Measurements from ENCODE around the gene RRAS.
A peak's percentile ranks its signal among the peaks of the same experiment; 100 is the strongest.

The RRAS gene

DNA sequence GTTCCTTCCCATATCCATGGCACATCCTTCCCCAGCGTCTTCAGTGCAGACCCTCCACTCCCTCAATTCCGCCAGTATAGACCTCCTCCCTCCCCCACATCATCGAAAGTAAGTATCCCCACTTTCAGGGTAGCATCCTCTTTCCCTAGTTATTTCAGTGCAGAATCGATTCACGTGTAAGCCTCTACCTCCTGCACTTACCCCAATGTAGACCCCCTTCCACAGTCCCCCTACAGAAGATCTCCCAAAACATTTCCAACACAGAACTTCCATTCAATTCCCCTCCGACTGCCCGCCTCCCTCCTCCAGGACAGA lies 25.1 kb upstream of the RRAS start:
- H3K4me3 ChIP-seq (ENCODE audit: insufficient read depth, low read length, poor library complexity, severe bottlenecking): peak overlapping the region; percentile 96
- H2AFZ ChIP-seq (ENCODE audit: low read depth, low read length, severe bottlenecking): no peak overlapping the region
- H3K9me3 ChIP-seq (ENCODE audit: insufficient read depth, low read length): no peaks in the 10 kb centered on the region
- peaks cover 44% of the 10 kb centered on the region for H3K79me2 ChIP-seq (ENCODE audit: insufficient read depth, low read length)
- no peaks in the 10 kb centered on the region for H3K27me3 ChIP-seq (ENCODE audit: low read length)
- H3K27ac ChIP-seq (ENCODE audit: low read depth, low read length): peak overlapping the region; percentile 90
- H3K4me2 ChIP-seq (ENCODE audit: low read depth, low read length, poor library complexity, severe bottlenecking): peak overlapping the region; percentile 80
- 0 out of 2 replicates have a peak, but pooled peaks cover 4% of the 10 kb centered on the region for H3F3A ChIP-seq (ENCODE audit: insufficient read depth)
- H3K36me3 ChIP-seq (ENCODE audit: low read length): 0 out of 2 replicates have a peak, but pooled peaks cover 2% of the 10 kb centered on the region
- TF ChIP-seq CTCF (IDR thresholded peaks at IDR 0.05; ENCODE audit: insufficient read depth, low read length, poor library complexity, severe bottlenecking) (no peak), EZH2phosphoT487 (conservative IDR thresholded peaks at IDR 0.05; ENCODE audit: low read length) (no peak)
- no peaks in the 10 kb centered on the region for H3K9me2 ChIP-seq (replicated peaks; ENCODE audit: insufficient read depth, low read length)
- peak overlapping the region; percentile 90 for H3K9ac ChIP-seq (ENCODE audit: low read length)
- no peaks in the 10 kb centered on the region for H4K20me1 ChIP-seq (ENCODE audit: low read depth, low read length)

GRCh38 chr19:49664171-49665035 lies 24.5 kb upstream of the RRAS start:
- H3K79me2 ChIP-seq (ENCODE audit: insufficient read depth, low read length): peaks cover 44% of the 10 kb centered on the region
- TF ChIP-seq EZH2phosphoT487 (conservative IDR thresholded peaks at IDR 0.05; ENCODE audit: low read length) (no peak), CTCF (IDR thresholded peaks at IDR 0.05; ENCODE audit: insufficient read depth, low read length, poor library complexity, severe bottlenecking) (no peak)
- H2AFZ ChIP-seq (ENCODE audit: low read depth, low read length, severe bottlenecking): no peak overlapping the region
- peak overlapping the region; percentile 90 for H3K9ac ChIP-seq (ENCODE audit: low read length)
- H4K20me1 ChIP-seq (ENCODE audit: low read depth, low read length): no peaks in the 10 kb centered on the region
- H3K9me3 ChIP-seq (ENCODE audit: insufficient read depth, low read length): no peaks in the 10 kb centered on the region
- H3K27me3 ChIP-seq (ENCODE audit: low read length): no peaks in the 10 kb centered on the region
- H3K4me2 ChIP-seq (ENCODE audit: low read depth, low read length, poor library complexity, severe bottlenecking): peak overlapping the region; percentile 80
- H3K36me3 ChIP-seq (ENCODE audit: low read length): 0 out of 2 replicates have a peak, but pooled peaks cover 3% of the 10 kb centered on the region
- H3F3A ChIP-seq (ENCODE audit: insufficient read depth): 0 out of 2 replicates have a peak, but pooled peaks cover 5% of the 10 kb centered on the region
- peak overlapping the region; percentile 96 for H3K4me3 ChIP-seq (ENCODE audit: insufficient read depth, low read length, poor library complexity, severe bottlenecking)
- peak overlapping the region; percentile 90 for H3K27ac ChIP-seq (ENCODE audit: low read depth, low read length)
- no peaks in the 10 kb centered on the region for H3K9me2 ChIP-seq (replicated peaks; ENCODE audit: insufficient read depth, low read length)

DNA sequence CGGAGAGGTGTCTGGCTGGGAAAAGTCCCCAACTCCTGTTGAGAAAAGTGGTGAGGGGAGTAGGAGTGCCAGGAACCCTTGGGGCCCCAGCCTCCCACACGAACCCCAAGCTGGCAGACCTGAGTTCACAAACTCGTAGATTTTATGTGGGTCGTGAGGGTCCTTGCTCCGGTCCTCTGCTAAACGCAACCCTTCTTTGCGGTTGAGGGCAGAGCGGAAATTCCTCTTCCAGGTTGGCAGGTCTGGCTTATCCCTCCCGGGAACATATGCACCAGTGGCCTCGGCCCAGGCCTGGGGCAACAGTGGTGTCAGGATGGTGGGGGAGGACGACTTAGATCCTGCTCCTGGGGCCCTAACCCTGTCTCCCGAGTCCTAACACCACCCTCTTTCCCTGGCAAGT lies 23.3 kb upstream of the RRAS start:
- Histone ChIP-seq H4K20me1 (ENCODE audit: low read depth, low read length) (no peaks in the 10 kb centered on the region), H3K79me2 (ENCODE audit: insufficient read depth, low read length) (peaks cover 44% of the 10 kb centered on the region), H3K27me3 (ENCODE audit: low read length) (no peaks in the 10 kb centered on the region), H3K9me2 (replicated peaks; ENCODE audit: insufficient read depth, low read length) (no peaks in the 10 kb centered on the region), H3K4me2 (ENCODE audit: low read depth, low read length, poor library complexity, severe bottlenecking) (no peak overlapping the region), H3K9me3 (ENCODE audit: insufficient read depth, low read length) (no peaks in the 10 kb centered on the region), H3K9ac (ENCODE audit: low read length) (no peak overlapping the region), H2AFZ (ENCODE audit: low read depth, low read length, severe bottlenecking) (no peak overlapping the region), H3K27ac (ENCODE audit: low read depth, low read length) (no peak overlapping the region), H3K36me3 (ENCODE audit: low read length) (0 out of 2 replicates have a peak, but pooled peaks cover 3% of the 10 kb centered on the region), H3K4me3 (ENCODE audit: insufficient read depth, low read length, poor library complexity, severe bottlenecking) (no peak overlapping the region), H3F3A (ENCODE audit: insufficient read depth) (0 out of 2 replicates have a peak, but pooled peaks cover 10% of the 10 kb centered on the region)
- TF ChIP-seq EZH2phosphoT487 (conservative IDR thresholded peaks at IDR 0.05; ENCODE audit: low read length) (no peak), CTCF (IDR thresholded peaks at IDR 0.05; ENCODE audit: insufficient read depth, low read length, poor library complexity, severe bottlenecking) (no peak)

All from SU-DHL-6 (cell line).